Measurements from ENCODE around the gene TRMO.

DNA sequence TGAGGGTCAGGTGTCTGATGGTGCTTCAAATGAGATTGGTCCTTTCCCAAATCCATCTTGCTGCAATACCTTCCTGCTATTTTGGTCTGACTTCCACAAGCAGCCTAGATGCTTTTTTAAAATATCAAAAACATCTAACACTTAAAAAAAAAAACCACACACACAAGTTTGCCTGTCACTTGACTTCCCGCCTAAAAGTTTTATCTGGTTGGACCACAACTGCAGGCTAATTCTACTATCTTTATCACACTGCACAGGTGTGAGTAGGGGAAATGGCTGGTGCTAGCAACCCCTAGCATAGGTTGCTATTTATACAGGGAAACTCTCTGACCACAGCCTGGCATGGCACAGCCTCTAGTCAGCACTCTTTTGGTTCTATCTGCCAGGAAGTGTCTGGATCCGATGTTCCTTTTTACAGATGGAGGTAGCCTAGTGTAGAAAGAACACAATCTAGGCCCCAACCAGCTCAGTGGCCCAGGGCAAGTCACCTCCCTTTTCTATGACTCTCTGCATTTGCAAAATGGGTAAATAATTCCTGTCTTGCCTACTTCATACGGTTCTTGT is 15.9 kb upstream of the TRMO start, which contains the start of gene HEMGN:
- TF ChIP-seq, protein P1, sequence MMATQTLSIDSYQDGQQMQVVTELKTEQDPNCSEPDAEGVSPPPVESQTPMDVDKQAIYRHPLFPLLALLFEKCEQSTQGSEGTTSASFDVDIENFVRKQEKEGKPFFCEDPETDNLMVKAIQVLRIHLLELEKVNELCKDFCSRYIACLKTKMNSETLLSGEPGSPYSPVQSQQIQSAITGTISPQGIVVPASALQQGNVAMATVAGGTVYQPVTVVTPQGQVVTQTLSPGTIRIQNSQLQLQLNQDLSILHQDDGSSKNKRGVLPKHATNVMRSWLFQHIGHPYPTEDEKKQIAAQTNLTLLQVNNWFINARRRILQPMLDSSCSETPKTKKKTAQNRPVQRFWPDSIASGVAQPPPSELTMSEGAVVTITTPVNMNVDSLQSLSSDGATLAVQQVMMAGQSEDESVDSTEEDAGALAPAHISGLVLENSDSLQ (IDR thresholded peaks at IDR 0.05) = no peak
- no peak for TF ChIP-seq SP1 (IDR thresholded peaks at IDR 0.05)
- TF ChIP-seq BHLHE40 (IDR thresholded peaks at IDR 0.05; ENCODE audit: borderline replicate concordance) = no peak
- TF ChIP-seq FOXA1 (IDR thresholded peaks at IDR 0.05) = no peak
- no peak for TF ChIP-seq ELF4 (IDR thresholded peaks at IDR 0.05)
- TF ChIP-seq FOXM1 (IDR thresholded peaks at IDR 0.05; ENCODE audit: borderline replicate concordance) = no peak
- no peak for TF ChIP-seq FOXK2 (IDR thresholded peaks at IDR 0.05)
- no peak for TF ChIP-seq SUZ12 (IDR thresholded peaks at IDR 0.05)

All from HEK293T (cell line).